HuH-7.5 (cell line): ENCODE results near the gene TBCE.

ENCODE experiments used
- DNase-seq: peaks from one replicate; pipeline ENCODE4 v3.0.0; 2011; ENCODE audit warnings: low spot score

The TBCE gene

DNA sequence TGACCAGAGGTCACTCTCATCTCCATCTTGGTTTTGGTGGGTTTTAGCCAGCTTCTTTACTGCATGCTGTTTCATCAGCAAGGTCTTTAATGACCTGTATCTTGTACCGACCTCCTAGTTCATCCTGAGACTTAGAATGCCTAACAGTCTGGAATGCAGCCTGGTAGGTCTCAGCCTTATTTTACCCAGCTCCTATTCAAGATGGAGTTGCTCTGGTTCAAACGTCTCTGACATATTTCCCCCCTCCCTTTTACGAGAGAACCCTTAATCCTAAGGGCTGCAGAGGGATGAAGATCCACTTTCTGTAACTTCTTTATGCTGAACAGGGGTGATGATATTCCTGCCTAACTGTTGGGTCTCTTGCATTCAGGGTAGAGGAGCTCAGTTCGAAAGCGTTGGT is 43.2 kb downstream of the TBCE start:
- no peak for DNase-seq

DNA sequence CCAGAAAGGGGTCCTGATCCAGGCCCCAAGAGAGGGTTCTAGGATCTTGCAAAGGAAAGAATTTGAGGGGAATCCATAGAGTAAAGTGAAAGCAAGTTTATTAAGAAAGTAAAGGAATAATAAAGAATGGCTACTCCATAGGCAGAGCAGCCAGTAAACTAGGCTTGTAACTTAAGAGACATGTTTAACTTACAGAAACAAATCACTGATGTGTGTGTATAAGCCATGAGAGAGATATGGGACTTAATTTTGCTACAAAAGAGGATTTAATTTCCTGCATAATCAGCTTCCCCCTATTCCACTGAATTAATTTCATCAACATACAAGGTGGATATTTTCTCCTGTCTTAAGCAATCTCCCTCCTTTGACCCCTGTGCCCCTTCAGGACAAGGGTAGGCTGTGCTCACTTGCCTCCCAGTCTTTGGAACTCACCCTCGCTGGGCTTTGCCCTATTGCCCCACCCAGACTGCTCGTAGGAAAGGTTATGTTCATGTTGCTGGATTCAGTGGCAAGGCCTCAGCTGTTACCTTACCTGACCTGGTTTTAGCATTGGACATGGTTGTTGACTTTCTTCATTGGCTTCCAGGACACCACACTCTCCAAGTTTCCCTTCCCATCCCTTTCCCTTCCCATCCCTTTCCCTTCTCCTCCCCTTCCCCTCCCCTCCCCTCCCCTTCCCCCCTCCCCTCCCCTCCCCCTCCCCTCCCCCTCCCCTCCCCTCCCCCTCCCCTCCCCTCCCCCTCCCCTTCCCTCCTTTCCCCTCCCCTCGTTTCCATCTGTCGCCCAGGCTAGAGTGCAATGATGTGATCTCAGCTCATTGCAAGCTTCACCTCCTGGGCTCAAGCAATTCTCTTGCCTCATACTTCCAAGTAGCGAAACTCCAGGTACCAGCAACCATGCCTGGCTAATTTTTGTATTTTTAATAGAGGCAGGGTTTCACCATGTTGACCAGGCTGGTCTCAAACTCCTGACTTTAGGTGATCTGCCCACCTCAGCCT is 44.6 kb downstream of the TBCE start:
- DNase-seq, result peak; percentile 67

DNA sequence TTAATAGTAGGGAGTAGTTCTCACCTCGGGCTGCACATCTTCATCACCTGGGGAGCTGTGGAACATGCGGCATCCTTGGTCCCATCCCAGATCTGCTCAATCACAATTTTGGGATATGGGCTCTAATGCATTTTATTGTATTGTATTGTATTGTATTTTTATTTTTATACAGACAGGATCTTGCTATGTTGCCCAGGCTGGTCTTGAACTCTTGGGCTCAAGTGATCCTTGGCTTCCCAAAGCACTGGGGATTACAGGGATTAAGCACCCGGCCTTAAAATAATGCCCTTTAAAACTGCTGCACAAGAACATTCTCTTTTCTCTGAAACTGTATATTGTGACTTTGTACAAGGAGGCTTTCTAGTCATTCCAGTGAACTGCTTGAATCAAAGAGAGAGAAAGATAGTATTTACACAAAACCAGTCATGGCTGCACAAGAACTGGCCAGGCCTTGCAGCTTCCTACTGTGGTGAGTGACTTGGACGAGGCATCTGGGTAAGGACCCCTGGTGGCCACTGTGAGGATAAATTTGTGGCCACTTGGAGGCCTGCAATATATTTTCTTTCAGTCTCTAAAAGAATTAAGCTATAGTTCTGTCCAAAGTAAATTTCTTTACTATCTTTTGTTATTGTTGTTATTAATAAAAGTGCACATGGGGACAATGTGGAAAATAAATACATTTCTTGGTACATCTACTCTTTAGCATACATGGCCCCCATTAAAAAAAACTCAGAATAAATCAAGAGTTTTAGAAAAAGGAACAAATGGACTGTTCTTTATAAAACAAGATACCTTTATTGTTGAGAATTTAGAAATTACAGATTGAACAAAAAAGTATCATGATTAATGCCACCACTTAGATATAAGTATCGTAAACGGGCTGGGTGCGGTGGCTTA is 48.0 kb downstream of the TBCE start:
- peak; percentile 68 for DNase-seq

DNA sequence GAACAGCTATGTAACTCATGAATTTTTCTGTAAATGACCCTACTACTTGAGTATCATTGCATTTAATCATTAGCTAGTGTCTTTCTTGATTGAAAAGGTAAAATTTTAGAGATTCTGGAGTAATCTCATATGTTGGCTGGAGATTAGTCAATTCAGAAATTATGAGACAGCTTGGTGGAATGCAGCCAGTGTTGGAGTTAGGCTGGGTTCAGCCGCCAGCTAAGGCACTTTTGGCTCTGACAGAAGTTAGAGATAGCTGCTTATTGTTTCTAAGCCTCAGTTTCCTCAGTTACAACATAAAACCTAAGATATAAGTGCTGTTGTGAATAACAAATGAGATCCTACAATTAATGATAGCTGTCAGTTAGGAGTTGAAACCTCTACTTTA is 49.4 kb downstream of the TBCE start:
- no peak for DNase-seq

DNA sequence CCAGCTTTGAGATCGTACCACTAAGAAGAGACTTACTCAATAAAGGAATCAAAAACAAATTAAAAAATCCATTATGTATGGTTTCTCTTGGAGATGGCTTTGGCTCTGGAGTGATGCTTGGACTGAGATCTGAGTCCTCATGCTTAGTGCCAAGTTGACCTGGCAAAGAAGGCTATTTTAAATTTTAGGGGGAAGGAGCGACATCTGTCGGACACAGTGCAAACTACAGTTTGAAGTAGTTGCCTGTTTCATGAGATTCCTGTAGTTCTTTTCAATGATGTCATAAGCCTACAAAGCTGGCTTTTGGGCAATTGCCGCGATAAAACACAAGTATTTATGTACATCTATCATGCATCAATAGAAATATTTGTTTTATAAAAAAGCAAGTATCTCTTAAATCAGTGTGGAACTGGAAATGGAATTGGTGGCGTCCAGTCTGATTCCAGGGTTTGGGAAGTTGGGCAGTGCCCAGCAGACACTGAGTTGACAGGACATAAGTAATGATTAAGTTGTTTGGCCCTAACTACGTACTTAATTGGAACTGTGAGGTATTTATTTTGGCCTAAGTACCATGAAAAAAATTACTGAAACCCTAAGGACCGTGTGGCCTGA is 50.0 kb downstream of the TBCE start:
- DNase-seq, result peak; percentile 67

DNA sequence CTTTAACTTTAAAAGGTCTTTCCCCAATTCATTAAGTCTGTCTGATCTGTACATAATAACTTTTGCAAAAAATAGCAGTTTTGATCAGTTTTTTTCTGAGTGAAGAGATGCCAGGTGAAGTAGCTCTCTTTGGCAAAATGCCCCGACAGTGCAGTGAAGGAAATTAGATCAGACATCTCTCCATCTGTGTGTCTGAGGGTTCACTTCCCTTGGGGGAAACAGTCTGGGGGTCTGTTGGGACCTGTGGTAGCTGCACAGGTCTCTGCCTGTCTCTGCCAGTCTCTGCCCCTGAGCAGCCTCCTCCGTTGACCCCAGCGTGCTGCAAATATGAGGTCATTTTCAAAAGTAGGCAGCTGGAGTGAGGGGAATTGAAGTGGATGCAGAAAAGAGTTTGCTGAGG is 54.5 kb downstream of the TBCE start:
- no peak for DNase-seq

DNA sequence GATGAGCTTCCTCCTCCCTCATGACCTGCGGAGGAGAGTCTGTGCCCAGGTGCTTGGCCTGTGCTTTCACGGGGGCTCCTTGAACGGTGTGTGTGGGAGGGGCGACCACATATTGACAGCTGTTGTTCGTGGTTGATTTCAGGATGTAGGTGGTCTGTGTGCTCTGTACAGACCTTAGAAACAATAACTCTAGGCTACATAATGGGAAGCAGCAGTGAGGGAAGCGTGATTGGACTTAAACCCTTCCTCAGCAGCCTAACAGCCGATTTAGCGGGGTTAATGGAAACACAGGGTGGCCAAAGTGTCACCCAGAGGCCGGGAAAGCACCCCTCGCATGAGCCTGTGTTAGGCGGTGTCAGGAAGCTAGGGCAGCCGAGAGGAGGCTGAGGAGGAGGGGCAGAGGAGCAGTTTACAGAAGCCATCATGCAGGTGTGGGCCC is 56.0 kb downstream of the TBCE start:
- no peak for DNase-seq

DNA sequence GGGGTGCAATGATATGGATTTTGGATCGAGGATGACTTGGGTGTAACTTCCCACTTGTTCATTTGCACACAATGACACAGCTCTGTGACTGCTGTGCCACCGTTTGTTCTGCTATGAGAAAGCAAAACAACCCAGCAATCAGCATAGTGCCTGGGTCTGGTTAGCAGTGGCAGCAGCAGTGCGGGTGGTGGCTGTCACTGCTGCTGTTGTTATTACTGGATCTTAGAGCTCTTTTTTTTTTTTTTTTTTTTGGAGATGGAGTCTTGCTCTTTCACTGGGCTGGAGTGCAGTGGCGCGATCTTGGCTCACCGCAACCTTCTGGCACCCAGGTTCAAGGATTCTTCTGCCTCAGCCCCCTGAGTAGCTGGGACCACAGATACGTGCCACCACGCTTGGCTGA is 56.9 kb downstream of the TBCE start:
- DNase-seq, result no peak

DNA sequence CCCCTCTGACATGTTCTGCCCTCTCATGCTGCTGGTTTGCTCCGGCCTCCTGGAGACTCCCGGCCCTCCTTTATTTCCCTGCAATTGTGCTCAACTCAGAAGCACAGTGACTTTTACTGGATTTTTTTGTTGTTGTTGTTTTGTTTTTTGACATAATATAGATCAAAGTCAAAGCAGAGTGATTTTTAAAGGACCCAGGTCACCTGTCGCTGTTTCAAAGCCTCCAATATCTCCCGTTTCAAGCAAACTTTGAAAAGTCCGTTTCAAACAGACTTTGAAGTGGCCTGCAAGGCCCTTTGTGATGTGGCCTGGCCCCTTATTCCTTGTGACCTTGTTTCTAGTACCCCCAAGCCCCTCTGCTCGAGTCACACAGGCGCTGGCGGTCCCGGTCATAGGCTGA is 58.1 kb downstream of the TBCE start:
- no peak for DNase-seq

DNA sequence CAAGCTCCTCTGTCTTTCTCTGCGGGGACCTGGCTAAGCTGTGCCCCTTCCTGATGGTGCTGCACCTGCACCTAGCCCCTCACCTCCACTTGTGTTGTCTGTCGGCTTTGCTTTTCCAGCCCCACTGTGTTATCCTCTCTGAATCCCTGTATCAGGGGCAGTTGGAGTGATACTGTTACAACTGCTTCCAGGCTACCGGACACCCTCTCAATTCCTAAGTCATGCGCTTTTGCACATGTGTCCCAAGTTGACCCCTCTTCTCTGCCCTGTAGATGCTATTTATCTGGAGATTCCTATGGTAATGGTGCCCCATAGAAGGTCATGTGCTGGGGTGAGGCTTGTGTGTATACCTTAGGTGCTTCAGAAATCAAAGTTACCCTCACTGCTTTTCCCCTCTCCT is 58.9 kb downstream of the TBCE start:
- no peak for DNase-seq

DNA sequence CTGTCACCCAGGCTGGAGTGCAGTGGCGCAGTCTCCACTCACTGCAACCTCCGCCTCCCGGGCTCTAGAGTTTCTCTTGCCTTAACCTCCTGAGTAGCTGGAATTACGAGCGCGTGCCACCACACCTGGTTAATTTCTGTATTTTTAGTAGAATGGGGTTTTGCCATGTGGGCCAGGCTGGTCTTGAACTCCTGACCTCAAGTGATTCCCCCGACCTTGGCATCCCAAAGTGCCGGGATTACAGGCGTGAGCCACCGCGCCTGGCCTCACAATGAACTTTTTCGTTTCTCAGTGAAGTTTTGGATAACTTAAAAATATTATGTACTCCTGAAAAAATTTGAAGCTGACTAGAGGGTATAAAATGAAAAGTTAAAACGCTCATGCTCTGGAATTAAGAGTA is 59.5 kb downstream of the TBCE start:
- DNase-seq, result no peak

DNA sequence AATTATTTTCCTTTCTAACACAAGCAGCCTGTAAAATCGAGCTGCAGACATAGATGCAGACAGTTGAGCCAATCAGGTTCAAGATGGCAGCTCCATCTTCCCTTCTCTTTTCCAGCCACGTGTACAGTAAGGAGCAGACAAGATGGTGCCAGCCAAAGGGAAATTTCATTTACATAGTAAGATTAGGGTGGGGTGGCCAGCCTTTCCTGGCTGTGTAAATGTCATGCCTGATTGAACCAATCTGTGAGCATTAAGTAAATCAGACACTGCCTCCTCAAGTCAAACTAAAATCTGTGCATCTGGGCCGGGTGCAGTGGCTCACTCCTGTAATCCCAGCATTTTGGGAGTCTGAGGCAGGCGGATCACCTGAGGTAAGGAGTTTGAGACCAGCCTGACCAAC is 60.2 kb downstream of the TBCE start:
- DNase-seq, result no peak

DNA sequence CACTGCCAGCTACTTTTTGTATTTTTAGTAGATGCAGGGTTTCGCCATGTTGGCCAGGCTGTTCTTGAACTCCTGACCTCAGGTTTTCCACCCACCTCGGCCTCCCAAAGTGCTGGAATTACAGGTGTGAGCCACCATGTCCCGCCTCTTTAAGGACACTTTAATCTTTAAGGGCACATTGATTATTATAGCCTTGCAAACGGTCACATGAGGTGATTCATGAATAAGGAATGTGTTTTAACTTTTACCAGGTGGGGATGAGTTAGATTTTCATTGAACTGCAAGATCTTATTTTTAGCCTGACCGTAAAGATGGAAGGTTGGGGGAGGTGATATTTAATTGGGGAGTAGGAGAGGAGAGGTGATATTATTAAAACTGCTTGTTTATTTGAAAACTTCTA is 61.9 kb downstream of the TBCE start:
- no peak for DNase-seq

DNA sequence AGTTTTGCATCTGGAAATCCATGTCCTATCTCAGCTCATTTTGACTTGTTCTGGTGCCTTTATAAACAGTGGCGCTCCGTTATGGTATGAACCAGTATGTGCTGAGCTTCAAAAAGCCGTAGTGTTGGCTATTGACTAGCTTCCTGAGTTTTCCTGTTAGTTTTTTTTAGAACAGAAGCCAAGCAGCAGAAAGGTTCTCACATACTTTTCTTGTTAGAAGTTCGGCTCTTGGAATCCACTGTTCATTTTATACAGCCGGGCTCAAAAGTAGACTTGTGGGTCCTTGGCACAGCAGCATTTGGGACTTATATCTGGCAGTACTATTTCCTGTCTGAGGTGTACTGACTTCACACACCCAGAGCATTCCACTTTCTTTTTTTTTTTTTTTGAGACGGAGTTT is 63.8 kb downstream of the TBCE start:
- no peak for DNase-seq

DNA sequence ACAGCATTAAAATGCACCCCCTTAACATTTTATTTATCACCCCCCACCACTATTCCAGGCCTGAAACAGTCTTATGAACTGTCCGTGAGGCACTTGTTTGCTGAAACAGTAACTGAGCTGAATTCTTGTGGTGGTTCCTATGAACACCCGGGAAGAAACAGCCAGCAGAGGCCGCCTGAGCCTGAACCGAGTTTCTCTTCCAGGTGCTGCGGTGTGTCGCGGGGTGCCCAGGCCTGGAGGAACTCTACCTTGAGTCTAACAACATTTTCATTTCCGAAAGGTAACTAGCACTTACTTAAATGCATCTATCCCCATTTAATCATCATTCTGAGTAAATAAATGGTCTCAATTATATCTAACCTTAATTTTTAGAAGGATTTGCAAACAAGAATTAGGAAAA is 66.8 kb downstream of the TBCE start:
- DNase-seq, result no peak

DNA sequence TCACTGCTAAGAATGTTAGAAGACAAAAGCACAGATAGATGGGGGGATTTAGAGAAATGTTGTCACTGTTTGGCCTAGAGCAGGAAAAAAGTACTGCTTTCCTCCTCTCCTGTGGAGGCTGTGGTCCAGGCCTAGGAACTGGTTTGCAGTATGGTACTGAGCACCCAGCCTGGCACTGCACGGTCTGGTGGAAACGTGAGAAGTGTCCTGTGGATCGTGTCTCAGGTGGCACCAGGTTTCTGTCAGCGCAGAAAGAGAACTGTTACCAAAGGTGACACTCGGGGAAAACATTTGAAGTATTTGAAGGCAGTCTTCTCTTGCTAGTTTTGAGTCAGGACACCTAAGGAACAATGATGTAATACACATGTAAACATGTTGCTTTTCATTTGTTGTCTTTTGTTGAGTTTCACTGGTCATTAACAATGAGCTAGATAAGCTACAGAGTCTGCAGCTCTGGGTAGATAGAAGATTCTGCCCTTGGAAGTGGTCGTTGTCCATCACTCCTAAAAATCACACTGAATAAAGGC is 74.0 kb downstream of the TBCE start:
- no peak for DNase-seq

DNA sequence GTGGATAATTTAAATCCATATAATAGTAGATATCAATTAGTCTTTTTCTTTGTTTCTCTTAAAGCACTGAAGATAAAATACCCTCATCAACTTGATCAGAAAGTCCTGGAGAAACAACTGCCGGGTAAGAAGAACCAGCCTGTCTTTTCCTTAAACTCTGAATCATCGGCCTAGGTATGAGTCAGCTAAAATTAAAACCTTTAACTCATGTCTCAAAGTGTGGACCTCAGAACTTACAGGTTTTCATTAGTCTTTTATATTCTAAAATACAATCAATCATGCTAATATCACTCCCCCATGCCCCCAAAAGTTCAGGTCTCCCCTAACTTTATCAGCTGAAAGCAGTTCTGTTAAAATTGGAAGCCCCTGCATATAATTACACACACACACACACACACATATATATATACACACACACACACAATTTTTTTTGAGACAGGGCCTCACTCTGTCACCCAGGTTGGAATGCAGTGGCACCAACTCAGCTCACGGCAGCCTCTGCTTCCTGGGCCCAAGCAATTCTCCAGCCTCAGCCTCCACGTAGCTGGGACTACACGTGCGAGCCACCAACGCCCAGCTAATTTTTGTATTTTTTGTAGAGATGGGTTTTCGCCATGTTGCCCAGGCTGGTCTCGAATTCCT is 75.7 kb downstream of the TBCE start:
- no peak for DNase-seq

DNA sequence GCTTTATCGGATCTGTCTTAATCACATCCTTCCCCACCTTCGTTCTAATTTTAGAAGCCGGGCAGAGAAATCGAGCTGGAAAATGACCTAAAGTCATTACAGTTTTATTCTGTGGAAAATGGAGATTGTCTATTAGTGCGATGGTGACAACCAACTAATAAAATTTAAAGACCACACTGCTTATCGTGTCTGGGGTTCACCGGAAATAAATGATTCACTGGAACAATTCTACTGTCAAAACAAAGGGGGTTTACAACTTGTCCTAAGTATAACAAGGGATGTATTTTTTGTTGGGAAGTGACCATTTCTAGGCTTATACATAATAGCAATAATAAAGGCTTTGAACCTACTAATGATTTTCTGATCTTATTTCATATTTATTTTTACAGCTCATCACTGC is 81.4 kb downstream of the TBCE start:
- no peak for DNase-seq

DNA sequence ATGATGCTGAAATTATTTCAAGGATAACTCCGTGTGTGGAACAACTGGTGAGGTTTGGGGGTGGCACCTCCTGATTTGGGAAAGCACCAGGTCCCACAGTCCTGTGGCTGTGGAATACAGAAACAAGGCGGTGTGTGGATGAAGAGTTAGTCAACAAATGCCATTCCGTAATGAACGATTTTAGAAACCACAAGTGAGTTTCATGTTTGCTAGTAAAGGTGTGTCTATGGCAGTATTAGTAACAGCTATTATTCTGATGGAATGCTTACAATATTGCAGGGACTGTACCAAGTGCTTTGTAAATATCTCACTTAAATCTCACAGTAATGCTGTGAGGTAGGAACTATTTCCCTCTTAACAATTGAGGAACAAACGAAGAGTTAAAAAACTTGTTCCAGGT is 83.2 kb downstream of the TBCE start:
- DNase-seq, result no peak

DNA sequence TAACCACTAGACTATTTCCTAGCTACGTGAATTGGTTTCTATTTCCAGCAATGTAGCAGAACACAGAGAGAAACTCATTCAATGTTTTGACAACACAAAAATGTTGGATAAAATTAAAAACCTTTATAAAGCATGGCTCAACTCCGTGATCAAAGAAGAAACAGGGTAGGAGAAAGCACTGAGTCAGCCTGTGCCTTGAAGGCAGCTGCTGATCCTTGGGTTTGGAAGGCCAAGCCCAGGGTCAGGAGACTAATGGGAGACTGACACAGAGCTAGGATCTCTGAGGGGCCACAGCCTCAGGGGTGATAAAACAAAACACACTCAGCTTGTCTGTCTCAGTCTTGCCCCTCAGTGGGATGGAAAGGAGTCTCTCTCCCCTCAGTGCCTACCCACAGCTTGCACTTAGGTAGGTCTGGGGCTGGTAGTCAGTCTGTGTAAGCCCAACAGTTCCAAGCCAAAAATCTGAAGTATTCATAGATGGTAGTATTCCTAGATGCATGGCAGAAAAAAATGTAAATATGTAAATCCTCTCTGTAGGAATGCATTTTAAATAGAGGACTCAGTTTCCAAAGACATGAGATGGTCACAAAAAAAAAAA is 83.8 kb downstream of the TBCE start:
- no peak for DNase-seq

DNA sequence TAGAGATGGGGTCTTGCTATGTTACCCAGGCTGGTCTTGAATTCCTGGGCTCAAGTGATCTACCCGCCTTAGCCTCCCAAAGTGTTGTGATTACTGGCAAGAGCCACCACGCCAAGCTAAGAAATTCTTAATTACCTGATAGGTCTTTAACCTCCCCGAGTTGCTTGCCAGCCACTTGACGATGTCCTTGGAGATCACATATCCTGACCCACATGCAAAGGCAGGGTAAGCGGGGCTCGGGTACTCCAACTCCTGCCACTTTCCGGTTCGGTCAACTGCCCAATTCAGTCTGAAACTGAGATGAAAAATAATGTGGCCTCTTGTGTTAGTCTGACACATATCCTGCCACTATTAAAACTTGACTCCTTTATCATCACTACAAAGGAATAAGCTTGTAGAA is 86.8 kb downstream of the TBCE start:
- no peak for DNase-seq
